ENCODE results near the gene TKT. TPM values are rescaled to one million over a fixed set of nuclear protein-coding genes. Genes with fewer than 3 reads are reported as not detected.

Gene TKT
- total and polyA plus RNA-seq, 2 donors from 2014 or later: 182 to 224 TPM

GRCh38 chr3:53175613-53176540, 79.9 kb downstream of the TKT start:
- FAIRE-seq (no peak), DNase-seq (no peak)
- peaks cover 0 to 28% (median 19%) of the 10 kb centered on the region in 3 donors for H3K36me3 ChIP-seq (ENCODE audit: control insufficient read depth in 2 of 3, insufficient read depth in 3 of 3, low read length in 3 of 3)
- no peaks in the 10 kb centered on the region for H3K27me3 ChIP-seq (ENCODE audit: control insufficient read depth, insufficient read depth, low read length)
- H3K4me3 ChIP-seq (ENCODE audit: low read length in 3 of 3): no peak overlapping the region
- no peak for TF ChIP-seq CTCF (IDR thresholded peaks at IDR 0.05; ENCODE audit: borderline replicate concordance, extremely low read depth, insufficient read depth)
- H3K9me3 ChIP-seq (ENCODE audit: control insufficient read depth in 2 of 3, insufficient read depth in 1 of 3, low read length in 3 of 3): no peaks in the 10 kb centered on the region
- H3K9ac ChIP-seq (ENCODE audit: low read length in 3 of 3): no peak overlapping the region
- intact Hi-C loops (cut with DNase I): no loop called here
- H3K4me1 ChIP-seq (ENCODE audit: control insufficient read depth in 2 of 3, insufficient read depth in 2 of 3, low read depth in 1 of 3, low read length in 3 of 3): peaks cover 0 to 11% (median 0%) of the 10 kb centered on the region in 3 donors
- H3K27ac ChIP-seq (ENCODE audit: low read depth in 2 of 2, low read length in 2 of 2): no peak overlapping the region

Other genes starting within 250 kb of the TKT start
- gene SFMBT1, start 209.9 kb downstream of the TKT start, total RNA-seq: 16.0 TPM
- 3.4 TPM for gene SFMBT1, start 209.9 kb downstream of the TKT start, polyA plus RNA-seq (ENCODE audit: insufficient read depth, low read depth, low replicate concordance)
- 22.8 TPM for gene RFT1, start 125.6 kb downstream of the TKT start, total RNA-seq
- gene RFT1, start 125.6 kb downstream of the TKT start, polyA plus RNA-seq (ENCODE audit: insufficient read depth, low read depth, low replicate concordance): 14.7 TPM
- 26.6 TPM for gene PRKCD, start 94.8 kb downstream of the TKT start, total RNA-seq
- 29.1 TPM for gene PRKCD, start 94.8 kb downstream of the TKT start, polyA plus RNA-seq (ENCODE audit: insufficient read depth, low read depth, low replicate concordance)
- gene DCP1A, start 91.5 kb upstream of the TKT start, total RNA-seq: 21.0 TPM
- 4.9 TPM for gene DCP1A, start 91.5 kb upstream of the TKT start, polyA plus RNA-seq (ENCODE audit: insufficient read depth, low read depth, low replicate concordance)
- 35.7 TPM for gene CACNA1D, start 238.6 kb upstream of the TKT start, total RNA-seq
- gene CACNA1D, start 238.6 kb upstream of the TKT start, polyA plus RNA-seq (ENCODE audit: insufficient read depth, low read depth, low replicate concordance): 3.7 TPM

Measured in kidney (tissue), 14 donors.